RWPE1 (cell line): Measurements from ENCODE around the gene SSH2.

Source experiments
- CTCF ChIA-PET: fragments of 350-600 bp; sonication (Branson Sonifier 250); formaldehyde crosslinking; extraction: SDS; loops from one replicate; lab custom pipeline; 2021; lab: Yijun Ruan, JAX
- POLR2A ChIA-PET: fragments of 400-600 bp; formaldehyde crosslinking; extraction: SDS; loops from one replicate; lab custom pipeline; 2020; ENCODE audit warnings: antibody characterized with exemption; ENCODE audit not compliant: low non-redundant PET; lab: Yijun Ruan, JAX
- DNase-seq: peaks from one replicate; pipeline ENCODE4 v3.0.0; 2012; ENCODE audit warnings: low spot score
- H3K27ac ChIP-seq: fragments of 450-650 bp; 2 replicates; pipeline ENCODE4 v1.5.1; 2017
- TF ChIP-seq, protein P1 (sequence below): fragments of 450-650 bp; conservative IDR thresholded peaks from 2 replicates; pipeline ENCODE4 v1.5.1; 2017; ENCODE audit warnings: low read depth, mild to moderate bottlenecking

SSH2 gene

DNA sequence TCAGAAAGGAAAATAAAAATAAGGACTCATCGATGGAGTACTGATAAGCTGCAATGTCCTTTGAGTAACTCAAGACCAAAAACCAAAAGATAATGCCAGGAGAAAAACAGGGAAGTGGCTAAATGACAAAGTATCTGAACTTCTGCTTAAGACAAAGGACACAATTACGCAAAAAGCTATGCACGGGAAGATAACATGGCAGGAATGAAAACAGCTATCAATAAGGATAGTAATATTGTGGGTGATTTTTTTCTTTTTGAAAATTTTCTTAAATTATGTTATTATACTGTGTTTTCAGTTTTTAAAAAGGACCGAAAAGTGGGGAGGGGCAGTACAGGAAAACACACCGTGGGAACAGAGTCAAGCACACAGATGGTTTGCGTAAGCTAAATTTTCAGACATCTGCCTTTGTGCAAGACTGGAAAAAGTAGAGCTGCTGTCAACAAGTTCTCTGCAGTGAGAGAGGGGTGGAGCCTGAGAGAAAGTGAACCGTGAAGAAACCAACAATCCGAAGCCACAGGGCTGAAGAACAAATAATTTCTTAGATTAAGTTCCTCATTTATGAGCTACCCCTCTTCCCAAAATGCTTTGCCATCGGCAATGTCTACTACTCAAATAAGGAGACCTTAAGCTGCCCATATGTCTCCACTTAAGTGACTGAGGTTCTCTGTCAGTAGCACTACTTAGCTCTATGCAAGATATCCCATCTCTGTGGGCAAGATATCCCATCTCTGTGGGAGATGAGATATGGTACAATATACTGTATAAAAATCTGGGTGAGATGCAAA is 207.4 kb downstream of the SSH2 start:
- ChIA-PET POLR2A (no interaction called here), CTCF (no interaction called here)
- H3K27ac ChIP-seq, result no peak overlapping the region
- DNase-seq, result no peak
- TF ChIP-seq, protein P1, sequence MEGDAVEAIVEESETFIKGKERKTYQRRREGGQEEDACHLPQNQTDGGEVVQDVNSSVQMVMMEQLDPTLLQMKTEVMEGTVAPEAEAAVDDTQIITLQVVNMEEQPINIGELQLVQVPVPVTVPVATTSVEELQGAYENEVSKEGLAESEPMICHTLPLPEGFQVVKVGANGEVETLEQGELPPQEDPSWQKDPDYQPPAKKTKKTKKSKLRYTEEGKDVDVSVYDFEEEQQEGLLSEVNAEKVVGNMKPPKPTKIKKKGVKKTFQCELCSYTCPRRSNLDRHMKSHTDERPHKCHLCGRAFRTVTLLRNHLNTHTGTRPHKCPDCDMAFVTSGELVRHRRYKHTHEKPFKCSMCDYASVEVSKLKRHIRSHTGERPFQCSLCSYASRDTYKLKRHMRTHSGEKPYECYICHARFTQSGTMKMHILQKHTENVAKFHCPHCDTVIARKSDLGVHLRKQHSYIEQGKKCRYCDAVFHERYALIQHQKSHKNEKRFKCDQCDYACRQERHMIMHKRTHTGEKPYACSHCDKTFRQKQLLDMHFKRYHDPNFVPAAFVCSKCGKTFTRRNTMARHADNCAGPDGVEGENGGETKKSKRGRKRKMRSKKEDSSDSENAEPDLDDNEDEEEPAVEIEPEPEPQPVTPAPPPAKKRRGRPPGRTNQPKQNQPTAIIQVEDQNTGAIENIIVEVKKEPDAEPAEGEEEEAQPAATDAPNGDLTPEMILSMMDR, result no peak

DNA sequence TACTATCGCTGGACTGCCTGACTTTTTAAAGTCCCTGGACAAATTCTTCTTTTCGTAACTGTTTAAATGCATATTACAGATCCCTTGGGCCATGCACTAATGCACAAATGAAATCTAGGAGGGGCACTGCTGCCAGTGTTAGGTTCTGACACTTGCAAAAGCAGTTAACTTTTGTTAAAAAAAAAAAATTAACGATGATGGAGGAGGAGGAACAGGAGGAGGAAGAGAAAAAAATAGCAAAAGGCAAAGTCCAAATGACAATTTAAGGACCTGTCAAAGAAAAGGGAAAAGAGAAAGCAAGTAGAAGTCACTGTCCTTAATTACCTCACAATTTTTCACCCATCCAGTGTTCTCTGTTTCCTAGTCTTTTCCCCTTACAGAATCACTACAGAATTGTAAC is 209.5 kb downstream of the SSH2 start:
- no peak for DNase-seq
- ChIA-PET CTCF (no interaction called here), POLR2A (no interaction called here)
- TF ChIP-seq, protein P1, result no peak
- no peak overlapping the region for H3K27ac ChIP-seq

DNA sequence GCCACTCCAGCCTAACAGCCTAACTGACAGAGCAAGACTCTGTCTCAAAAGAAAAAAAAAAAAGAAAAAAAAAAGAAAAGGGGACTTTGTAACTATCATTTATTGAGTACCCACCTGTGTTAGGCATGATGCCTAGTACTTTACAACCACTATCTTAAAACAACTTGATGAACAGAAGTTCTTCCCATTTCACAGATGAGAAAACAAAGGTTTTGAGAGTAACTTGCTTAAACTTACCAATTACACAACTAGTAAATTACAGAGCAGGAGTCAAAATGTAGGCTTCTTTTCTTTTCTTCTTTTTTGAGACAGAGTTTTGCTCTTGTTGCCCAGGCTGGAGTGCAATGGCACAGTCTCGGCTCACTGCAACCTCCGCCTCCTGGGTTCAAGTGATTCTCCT is 210.6 kb downstream of the SSH2 start:
- CTCF ChIA-PET, result no interaction called here

DNA sequence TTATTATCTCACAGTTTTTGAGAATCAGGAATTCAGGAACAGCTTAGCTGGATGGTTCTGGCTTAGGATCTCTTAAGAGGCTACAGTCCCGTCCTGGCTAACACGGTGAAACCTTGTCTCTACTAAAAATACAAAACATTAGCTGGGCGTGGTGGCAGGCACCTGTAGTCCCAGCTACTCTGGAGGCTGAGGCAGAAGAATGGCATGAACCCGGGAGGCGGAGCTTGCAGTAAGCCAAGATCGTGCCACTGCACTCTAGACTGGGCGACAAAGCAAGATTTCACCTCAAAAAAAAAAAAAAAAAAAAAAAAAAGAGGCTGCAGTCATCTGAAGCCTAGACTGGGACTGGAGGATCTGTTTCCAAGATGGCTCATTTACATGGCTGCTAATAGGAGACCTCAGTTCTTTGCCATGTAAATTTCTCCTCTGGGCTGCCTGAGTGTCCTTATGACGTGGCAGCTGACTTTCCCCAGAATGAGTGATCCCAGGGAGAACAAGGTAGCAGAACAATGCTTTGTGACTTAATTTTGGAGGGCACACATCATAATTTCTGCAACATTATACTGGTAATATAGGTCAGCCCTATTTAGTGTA is 211.5 kb downstream of the SSH2 start:
- ChIA-PET CTCF (interaction anchor here (0.7 kb wide), 1 partner anchor 38 kb away, joined by 3 read pairs; no protein-coding TSS in a partner anchor), POLR2A (no interaction called here)
- DNase-seq, result no peak
- no peak overlapping the region for H3K27ac ChIP-seq
- TF ChIP-seq, protein P1, result no peak

More for the DNA sequence above, 210.6 kb downstream of the SSH2 start:
- POLR2A ChIA-PET, result no interaction called here
- no peak for DNase-seq
- H3K27ac ChIP-seq, result no peak overlapping the region
- TF ChIP-seq, protein P1, result no peak

DNA sequence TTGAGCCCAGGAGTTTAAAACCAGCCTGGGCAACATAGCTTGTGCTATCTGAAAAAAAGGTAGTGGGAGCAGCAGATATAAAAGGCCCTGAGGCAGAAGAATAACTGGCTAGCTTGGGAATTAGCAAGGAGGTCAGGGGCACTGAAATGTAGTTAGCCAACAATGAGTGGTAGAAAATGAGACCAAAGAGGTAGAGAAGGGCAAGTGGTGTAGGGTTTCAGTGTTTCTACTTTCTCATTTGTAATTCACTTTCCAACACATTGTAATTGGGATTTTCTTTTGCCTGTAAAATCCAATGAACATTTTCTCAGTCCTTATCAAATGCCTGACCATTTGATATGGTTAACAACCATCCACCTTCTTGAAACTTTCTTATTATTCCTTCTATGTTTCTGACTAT is 212.2 kb downstream of the SSH2 start:
- H3K27ac ChIP-seq, result no peak overlapping the region
- TF ChIP-seq, protein P1, result no peak
- DNase-seq, result no peak
- ChIA-PET CTCF (interaction anchor here (0.6 kb wide), 1 partner anchor 90 kb away, joined by 3 read pairs; no protein-coding TSS in a partner anchor), POLR2A (no interaction called here)

DNA sequence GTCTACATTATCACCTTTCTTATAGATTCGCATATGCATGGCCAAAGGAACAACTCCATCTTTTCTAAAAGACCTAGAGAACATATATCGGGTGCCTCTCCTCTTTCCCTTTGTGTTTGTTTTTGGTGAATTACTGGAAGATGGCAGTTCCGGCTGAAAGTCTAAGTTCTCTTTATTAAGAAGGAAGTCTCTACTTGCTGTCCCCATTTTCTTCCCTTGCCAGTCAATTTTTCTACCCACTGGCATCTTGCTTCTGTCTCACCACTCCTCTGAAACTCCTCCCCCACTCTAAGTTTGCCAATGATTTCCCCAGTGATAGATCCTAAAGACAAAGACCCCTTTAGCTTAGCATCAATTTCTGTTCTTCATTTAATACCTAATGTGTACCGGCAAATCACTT is 213.5 kb downstream of the SSH2 start:
- ChIA-PET POLR2A (no interaction called here), CTCF (no interaction called here)
- DNase-seq, result no peak
- TF ChIP-seq, protein P1, result no peak
- H3K27ac ChIP-seq, result no peak overlapping the region
